RPMI8226 (cell line): ENCODE data around the gene MUC16.
A peak's percentile ranks its signal among the peaks of the same experiment; 100 is the strongest.

ENCODE experiments used
- DNase-seq: peaks from one replicate; pipeline ENCODE4 v3.0.0-alpha.2; 2015

The MUC16 gene

DNA sequence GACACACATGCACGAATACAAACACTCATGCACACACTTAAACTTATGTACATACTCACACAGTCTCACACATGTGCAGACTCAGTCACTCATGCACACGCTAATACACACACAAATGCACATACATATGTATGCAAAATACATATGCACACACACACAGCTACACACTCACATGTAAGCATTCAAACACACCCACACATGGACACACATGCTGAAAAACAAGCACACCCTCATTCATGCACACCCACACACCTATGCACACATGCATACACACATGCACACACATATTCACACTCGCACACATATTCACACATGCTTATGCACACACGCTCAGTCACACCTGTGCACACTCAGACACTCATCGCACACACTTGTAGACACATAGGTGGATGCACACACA, 9.3 kb downstream of the MUC16 start:
- no peak for DNase-seq

DNA sequence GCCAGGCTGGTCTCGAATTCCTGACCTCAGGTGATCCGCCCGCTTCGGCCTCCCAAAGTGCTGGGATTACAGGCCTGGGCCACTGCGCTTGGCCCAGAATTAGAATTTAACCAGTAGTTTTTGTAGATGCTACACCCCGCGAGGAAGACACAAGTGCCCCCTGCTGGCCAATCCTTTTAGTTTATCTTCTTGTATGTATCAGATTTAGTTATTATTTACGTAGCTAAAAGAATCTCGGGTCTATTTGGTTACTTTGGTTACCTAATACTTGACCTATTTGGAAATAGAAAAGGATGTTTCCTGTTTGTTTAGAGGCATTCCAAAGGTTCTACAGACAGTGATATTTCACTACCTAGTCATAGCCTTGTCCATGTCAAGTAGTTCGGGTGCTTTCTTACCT, 22.0 kb downstream of the MUC16 start:
- peak; percentile 51 for DNase-seq

DNA sequence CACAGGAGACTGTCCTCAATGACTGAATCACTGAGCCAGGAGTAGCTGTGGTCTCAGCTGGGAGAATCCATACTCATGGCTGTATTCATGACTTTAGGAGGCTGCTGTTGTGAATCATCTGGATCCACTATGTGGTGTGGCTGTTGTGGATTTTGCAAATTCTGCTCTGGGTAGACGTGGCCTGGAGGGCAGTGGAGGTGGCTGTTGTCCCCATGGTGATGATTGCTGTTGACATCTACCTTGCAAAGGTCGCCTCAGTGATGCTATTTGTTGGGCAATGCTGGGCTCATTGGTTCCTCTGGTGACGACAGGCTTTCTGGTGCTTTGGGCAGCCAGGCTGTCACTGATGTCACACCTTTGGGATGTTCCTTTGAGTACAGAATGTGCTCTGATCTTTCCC, 23.9 kb downstream of the MUC16 start:
- DNase-seq: no peak

DNA sequence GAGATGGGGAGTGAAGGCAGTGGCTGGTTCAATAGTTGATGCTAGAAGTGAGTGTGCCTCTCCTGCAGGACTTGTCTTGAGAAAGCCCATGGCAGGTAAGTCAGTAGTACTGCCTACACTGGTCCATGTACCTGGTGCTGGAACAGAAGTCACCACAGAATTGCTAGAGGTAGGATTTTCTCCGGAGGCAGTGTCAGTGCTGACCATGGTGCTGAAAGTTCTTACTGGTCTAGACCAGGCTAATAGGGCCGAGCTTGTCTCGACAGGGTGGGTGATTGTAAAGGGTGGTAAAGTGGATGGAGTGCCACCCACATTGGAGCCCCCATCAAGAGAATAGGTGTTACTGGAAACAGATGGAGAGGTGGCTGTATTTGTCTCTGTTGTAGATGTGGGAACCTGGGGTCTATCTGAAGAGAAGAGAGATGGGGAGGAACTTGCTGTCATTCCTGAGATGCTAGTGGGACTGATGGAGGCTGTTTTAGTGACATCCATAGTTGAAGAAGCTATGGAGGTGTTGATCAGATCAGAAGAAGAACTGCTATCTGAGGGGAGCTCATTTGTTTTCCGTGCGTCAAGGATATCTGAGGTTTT, 36.6 kb downstream of the MUC16 start:
- peak; percentile 54 for DNase-seq

DNA sequence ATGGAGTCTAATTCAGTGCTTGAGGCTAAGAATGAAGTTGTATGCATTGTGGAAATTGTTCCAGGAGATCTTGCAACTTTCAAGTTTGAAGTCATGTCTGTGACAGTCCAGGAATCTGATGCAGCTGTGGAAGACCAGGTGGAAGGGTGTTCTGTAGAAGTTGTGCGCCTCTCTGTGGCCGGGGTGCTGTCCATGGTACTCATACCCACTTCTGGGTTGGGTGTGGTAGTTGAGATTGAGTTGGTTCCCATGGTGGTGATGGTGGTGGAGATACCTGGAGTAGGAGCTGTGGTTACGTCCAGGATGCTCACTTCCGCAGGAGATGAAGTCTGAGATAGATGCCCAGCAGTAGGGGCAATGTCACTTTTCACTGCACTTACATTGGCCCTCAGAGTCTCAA, 44.3 kb downstream of the MUC16 start:
- peak; percentile 12 for DNase-seq
